H9 (cell line): ENCODE results near the gene NLRP9. TPM values are rescaled to one million over a fixed set of nuclear protein-coding genes. Genes with fewer than 3 reads are reported as not detected.
A peak's percentile ranks its signal among the peaks of the same experiment; 100 is the strongest.

Experiments used
- DNase-seq: peaks from one replicate; pipeline ENCODE4 v3.0.0-alpha.2; 2017
- H2AFZ ChIP-seq: one replicate; pipeline ENCODE4 v1.6.1; 2013; ENCODE audit warnings: mild to moderate bottlenecking, low read length, control low read depth, moderate library complexity
- H2AK5ac ChIP-seq: 2 replicates; pipeline ENCODE4 v1.6.1; 2013; ENCODE audit warnings: low read length, control low read depth, mixed read lengths; ENCODE audit not compliant: insufficient read length
- H2BK120ac ChIP-seq: one replicate; pipeline ENCODE4 v1.6.1; 2013; ENCODE audit warnings: low read depth, mild to moderate bottlenecking, low read length, control low read depth, inconsistent platforms; ENCODE audit not compliant: poor library complexity, severe bottlenecking
- H2BK12ac ChIP-seq: 2 replicates; pipeline ENCODE4 v1.6.1; 2013; ENCODE audit warnings: low read length, control low read depth, mixed read lengths, low read depth; ENCODE audit not compliant: insufficient read length
- H2BK15ac ChIP-seq: 2 replicates; pipeline ENCODE4 v1.6.1; 2013; ENCODE audit warnings: low read depth, low read length, control low read depth
- H2BK20ac ChIP-seq: one replicate; pipeline ENCODE4 v1.6.1; 2013; ENCODE audit warnings: low read depth, mild to moderate bottlenecking, low read length, control low read depth, inconsistent platforms; ENCODE audit not compliant: poor library complexity, severe bottlenecking
- H2BK5ac ChIP-seq: 2 replicates; pipeline ENCODE4 v1.6.1; 2013; ENCODE audit warnings: low read length, control low read depth, mixed read lengths; ENCODE audit not compliant: insufficient read length
- H3K14ac ChIP-seq: 2 replicates; pipeline ENCODE4 v1.6.1; 2013; ENCODE audit warnings: low read length, control low read depth; ENCODE audit not compliant: insufficient read depth
- H3K18ac ChIP-seq: 2 replicates; pipeline ENCODE4 v1.6.1; 2013; ENCODE audit warnings: low read depth, mild to moderate bottlenecking, mixed read lengths, low read length, control low read depth; ENCODE audit not compliant: insufficient read length
- H3K23ac ChIP-seq: 2 replicates; pipeline ENCODE4 v1.6.1; 2013; ENCODE audit warnings: low read length, control low read depth, mixed read lengths, low read depth; ENCODE audit not compliant: insufficient read length
- H3K23me2 ChIP-seq: 2 replicates; pipeline ENCODE4 v1.6.1; 2013; ENCODE audit warnings: low read depth, mild to moderate bottlenecking, mixed read lengths, low read length, control low read depth; ENCODE audit not compliant: insufficient read length, poor library complexity, severe bottlenecking
- H3K27ac ChIP-seq: 2 replicates; pipeline ENCODE4 v1.5.1; 2013; ENCODE audit warnings: low read length, control low read depth, mixed read lengths, low read depth; ENCODE audit not compliant: insufficient read length
- H3K27me3 ChIP-seq: 2 replicates; pipeline ENCODE4 v1.6.1; 2013; ENCODE audit warnings: low read length, control low read depth, inconsistent platforms; ENCODE audit not compliant: insufficient read depth
- H3K4ac ChIP-seq: 2 replicates; pipeline ENCODE4 v1.6.1; 2013; ENCODE audit warnings: low read depth, mild to moderate bottlenecking, control low read depth, inconsistent platforms, low read length, moderate library complexity
- H3K4me1 ChIP-seq: 2 replicates; pipeline ENCODE4 v1.6.1; 2013; ENCODE audit warnings: low read length, control low read depth, inconsistent platforms; ENCODE audit not compliant: insufficient read depth
- H3K4me2 ChIP-seq: 2 replicates; pipeline ENCODE4 v1.6.1; 2013; ENCODE audit warnings: low read length, control low read depth, mixed read lengths; ENCODE audit not compliant: insufficient read length, insufficient read depth
- H3K56ac ChIP-seq: 2 replicates; pipeline ENCODE4 v1.6.1; 2013; ENCODE audit warnings: low read depth, mild to moderate bottlenecking, mixed read lengths, low read length, control low read depth; ENCODE audit not compliant: insufficient read length
- H3K79me1 ChIP-seq: 2 replicates; pipeline ENCODE4 v1.6.1; 2013; ENCODE audit warnings: low read depth, mild to moderate bottlenecking, moderate library complexity, low read length, control low read depth, inconsistent platforms; ENCODE audit not compliant: insufficient read depth, poor library complexity, severe bottlenecking
- H3K79me2 ChIP-seq: 2 replicates; pipeline ENCODE4 v1.6.1; 2013; ENCODE audit warnings: low read length, control low read depth, inconsistent platforms; ENCODE audit not compliant: insufficient read depth
- H3K9ac ChIP-seq: 2 replicates; pipeline ENCODE4 v1.6.1; 2013; ENCODE audit warnings: low read length, control low read depth, mixed read lengths; ENCODE audit not compliant: insufficient read length; ENCODE audit errors: extremely low read depth
- H3K9me3 ChIP-seq: one replicate; pipeline ENCODE4 v1.6.1; 2013; ENCODE audit warnings: low read depth, low read length, inconsistent platforms; ENCODE audit not compliant: control insufficient read depth
- H3T11ph ChIP-seq: one replicate; pipeline ENCODE4 v1.6.1; 2013; ENCODE audit warnings: mild to moderate bottlenecking, low read length, control low read depth, inconsistent platforms
- H4K20me1 ChIP-seq: one replicate; pipeline ENCODE4 v1.6.1; 2013; ENCODE audit not compliant: control insufficient read depth, insufficient read length, insufficient read depth
- H4K5ac ChIP-seq: 2 replicates; pipeline ENCODE4 v1.6.1; 2013; ENCODE audit warnings: low read depth, mild to moderate bottlenecking, mixed read lengths, low read length, control low read depth; ENCODE audit not compliant: insufficient read length
- H4K8ac ChIP-seq: replicated peaks from 2 replicates; pipeline ENCODE4 v1.6.1; 2013; ENCODE audit warnings: low read length, control low read depth, mixed read lengths, low read depth; ENCODE audit not compliant: insufficient read length
- H4K91ac ChIP-seq: 2 replicates; pipeline ENCODE4 v1.6.1; 2013; ENCODE audit warnings: low read depth, mild to moderate bottlenecking, moderate library complexity, mixed read lengths, low read length, control low read depth; ENCODE audit not compliant: insufficient read length
- H3K27ac Mint-ChIP-seq, 3 experiments: 2 replicates in 2 of 3; 3 replicates in 1 of 3; pipeline ENCODE4 v1.8.0; 2020 to 2021; ENCODE audit warnings: mixed read lengths in 3 of 3, mild to moderate bottlenecking in 1 of 3, moderate library complexity in 1 of 3
- H3K27me3 Mint-ChIP-seq: 2 replicates; pipeline ENCODE4 v1.8.0; 2021; ENCODE audit warnings: low read depth, mild to moderate bottlenecking, moderate library complexity, mixed read lengths
- H3K36me3 Mint-ChIP-seq, 3 experiments: 2 replicates in 2 of 3; 3 replicates in 1 of 3; pipeline ENCODE4 v1.8.0; 2020 to 2021; ENCODE audit warnings: low read depth in 3 of 3, mixed read lengths in 3 of 3; ENCODE audit not compliant: insufficient read depth in 1 of 3
- H3K4me1 Mint-ChIP-seq, 2 experiments: 2 replicates each; pipeline ENCODE4 v1.8.0; 2020; ENCODE audit warnings: mixed read lengths in 2 of 2
- H3K4me3 Mint-ChIP-seq, 2 experiments: 2 replicates in 1 of 2; 3 replicates in 1 of 2; pipeline ENCODE4 v1.8.0; 2020 to 2021; ENCODE audit warnings: mild to moderate bottlenecking in 2 of 2, mixed read lengths in 2 of 2, moderate library complexity in 1 of 2
- H3K9me3 Mint-ChIP-seq, 2 experiments: 2 replicates in 1 of 2; 3 replicates in 1 of 2; pipeline ENCODE4 v1.8.0; 2020; ENCODE audit warnings: mild to moderate bottlenecking in 2 of 2, mixed read lengths in 2 of 2, moderate library complexity in 1 of 2
- whole genome bisulfite sequencing: extraction: QIAGEN DNeasy Blood & Tissue Kit; methylation state at CpG from one replicate; pipeline ENCODE4 v1.1.7; 2013; ENCODE audit warnings: missing lambda C conversion rate, low lambda C conversion rate, mixed read lengths; ENCODE audit not compliant: insufficient read length; ENCODE audit errors: extremely low coverage; 5-methylcytosine and 5-hydroxymethylcytosine counted together
- total RNA-seq: library from RNA; stranded (reverse); gene quantifications from 2 replicates; pipeline ENCODE4 v1.2.1, GENCODE V29; 2021
- TF ChIP-seq, protein P1 (sequence below): fragments of 200-600 bp; sonication (generic); conservative IDR thresholded peaks from 3 replicates; pipeline ENCODE4 v1.8.0; 2021; ENCODE audit warnings: antibody characterized with exemption, mild to moderate bottlenecking

NLRP9 gene
- total RNA-seq, 1 experiment from 2014 or later: not detected

- H3K4ac ChIP-seq: no peak overlapping the region
- H3K18ac ChIP-seq: no peak overlapping the region
- H3K23ac ChIP-seq: no peak overlapping the region
- no peaks in the 10 kb centered on the region for H3K4me1 ChIP-seq
- peaks cover 39 to 48% of the 10 kb centered on the region in 2 experiments for H3K4me1 Mint-ChIP-seq
- peaks cover 12% of the 10 kb centered on the region for H3K79me1 ChIP-seq
- no peak overlapping the region for H2AFZ ChIP-seq
- no peak overlapping the region for H2BK12ac ChIP-seq
- H3K9me3 Mint-ChIP-seq: no peaks in the 10 kb centered on the region; a peak in 1 of 5 replicates
- no peak overlapping the region for H2BK120ac ChIP-seq
- H3K23me2 ChIP-seq: peaks cover 6% of the 10 kb centered on the region
- no CpG with 5 or more reads among the region's 5 CpGs for WGBS
- no peak overlapping the region for H3K9ac ChIP-seq
- no peak overlapping the region for H4K5ac ChIP-seq
- H3K36me3 Mint-ChIP-seq: peaks cover 40 to 61% (median 53%) of the 10 kb centered on the region in 3 experiments
- H3K27me3 ChIP-seq: no peaks in the 10 kb centered on the region
- H2BK15ac ChIP-seq: no peak overlapping the region
- peak overlapping the region; percentile 28 to 87 (median 85); a peak in 6 of 7 replicates for H3K27ac Mint-ChIP-seq
- no peaks in the 10 kb centered on the region for H3K9me3 ChIP-seq
- DNase-seq: no peak
- no peak overlapping the region for H2BK20ac ChIP-seq
- TF ChIP-seq, protein P1, sequence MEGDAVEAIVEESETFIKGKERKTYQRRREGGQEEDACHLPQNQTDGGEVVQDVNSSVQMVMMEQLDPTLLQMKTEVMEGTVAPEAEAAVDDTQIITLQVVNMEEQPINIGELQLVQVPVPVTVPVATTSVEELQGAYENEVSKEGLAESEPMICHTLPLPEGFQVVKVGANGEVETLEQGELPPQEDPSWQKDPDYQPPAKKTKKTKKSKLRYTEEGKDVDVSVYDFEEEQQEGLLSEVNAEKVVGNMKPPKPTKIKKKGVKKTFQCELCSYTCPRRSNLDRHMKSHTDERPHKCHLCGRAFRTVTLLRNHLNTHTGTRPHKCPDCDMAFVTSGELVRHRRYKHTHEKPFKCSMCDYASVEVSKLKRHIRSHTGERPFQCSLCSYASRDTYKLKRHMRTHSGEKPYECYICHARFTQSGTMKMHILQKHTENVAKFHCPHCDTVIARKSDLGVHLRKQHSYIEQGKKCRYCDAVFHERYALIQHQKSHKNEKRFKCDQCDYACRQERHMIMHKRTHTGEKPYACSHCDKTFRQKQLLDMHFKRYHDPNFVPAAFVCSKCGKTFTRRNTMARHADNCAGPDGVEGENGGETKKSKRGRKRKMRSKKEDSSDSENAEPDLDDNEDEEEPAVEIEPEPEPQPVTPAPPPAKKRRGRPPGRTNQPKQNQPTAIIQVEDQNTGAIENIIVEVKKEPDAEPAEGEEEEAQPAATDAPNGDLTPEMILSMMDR: no peak
- H4K91ac ChIP-seq: no peak overlapping the region
- no peak overlapping the region for H3K27ac ChIP-seq
- H3K4me3 Mint-ChIP-seq: peak overlapping the region; percentile 26 to 59; a peak in 3 of 5 replicates
- H4K20me1 ChIP-seq: no peaks in the 10 kb centered on the region
- no peak overlapping the region for H2BK5ac ChIP-seq
- no peak overlapping the region for H3K56ac ChIP-seq
- no peak overlapping the region for H4K8ac ChIP-seq
- H3K79me2 ChIP-seq: peaks cover 16% of the 10 kb centered on the region; the same call in 1 of the 2 replicates
- no peak overlapping the region for H3K14ac ChIP-seq
- no peak overlapping the region for H3K4me2 ChIP-seq
- H2AK5ac ChIP-seq: no peak overlapping the region
- H3K27me3 Mint-ChIP-seq: no peaks in the 10 kb centered on the region
- H3T11ph ChIP-seq: no peak overlapping the region
Observed at GRCh38 chr19:55672418-55672817, 65.8 kb downstream of the NLRP9 start.
